Colonic mucosa (tissue), 4 donors: ENCODE data around the gene TSPAN15. TPM values are rescaled to one million over a fixed set of nuclear protein-coding genes. Genes with fewer than 3 reads are reported as not detected.

Experiments used
- DNase-seq: peaks from one replicate; pipeline ENCODE4 v3.0.0-alpha.2; 2020
- H3K27ac ChIP-seq: fragments of 200-600 bp; one replicate; pipeline ENCODE4 v1.8.0; 2021
- H3K27me3 ChIP-seq: fragments of 200-600 bp; one replicate; pipeline ENCODE4 v1.8.0; 2021
- H3K36me3 ChIP-seq: fragments of 200-600 bp; one replicate; pipeline ENCODE4 v1.8.0; 2021
- H3K4me1 ChIP-seq: fragments of 200-600 bp; one replicate; pipeline ENCODE4 v1.8.0; 2021; ENCODE audit warnings: mild to moderate bottlenecking
- H3K4me3 ChIP-seq: fragments of 200-600 bp; one replicate; pipeline ENCODE4 v1.8.0; 2021
- H3K9ac ChIP-seq, 2 donors: one replicate each; pipeline ENCODE4 v1.7.0; 2013; ENCODE audit warnings: control low read depth in 2 of 2, low read depth in 2 of 2, low read length in 2 of 2
- H3K9me3 ChIP-seq: fragments of 200-600 bp; one replicate; pipeline ENCODE4 v1.8.0; 2021
- CTCF ChIP-seq: fragments of 200-600 bp; IDR thresholded peaks from one replicate; pipeline ENCODE4 v1.8.0; 2022; ENCODE audit warnings: antibody characterized with exemption, mild to moderate bottlenecking
- intact Hi-C: fragments of 100-400 bp; cut with DNase I; formaldehyde crosslinking; loops from one replicate; pipeline ENCODE4 v1.14.1; 2022
- total RNA-seq, 2 donors: library from RNA; stranded (reverse); fragmentation: NEBNext Ultra II Directional in 1 of 2; extraction: Animal tissue kit (Norgen Biotek cat#: 25700) in 1 of 2; gene quantifications; one replicate each; pipeline ENCODE4 v1.2.1, GENCODE V29; 2021
- donor health status: healthy.
- donor health status: DM: no; HTN: no; CAD: no.
- donor health status: DM: no; HTN: no; CAD: no.

Gene TSPAN15
- total RNA-seq, 2 donors from 2014 or later, result 129 TPM

- intact Hi-C loops, result loop anchor here (10.0 kb wide), 1 partner anchor 265 kb away; no protein-coding TSS in a partner anchor
- H3K27ac ChIP-seq, result no peak overlapping the region
- H3K9ac ChIP-seq, result no peak overlapping the region
- no peaks in the 10 kb centered on the region for H3K4me1 ChIP-seq
- no peaks in the 10 kb centered on the region for H3K9me3 ChIP-seq
- no peak overlapping the region for H3K4me3 ChIP-seq
- DNase-seq, result no peak
- peaks cover 3% of the 10 kb centered on the region for H3K36me3 ChIP-seq
- no peak for TF ChIP-seq CTCF
- H3K27me3 ChIP-seq, result no peaks in the 10 kb centered on the region
Measured at GRCh38 chr10:69499726-69500689, 48.7 kb downstream of the TSPAN15 start.

- no peaks in the 10 kb centered on the region for H3K4me1 ChIP-seq
- peaks cover 3% of the 10 kb centered on the region for H3K36me3 ChIP-seq
- TF ChIP-seq CTCF, result no peak
- H3K9me3 ChIP-seq, result no peaks in the 10 kb centered on the region
- no peak for DNase-seq
- intact Hi-C loops, result loop anchor here (10.0 kb wide), 1 partner anchor 266 kb away; no protein-coding TSS in a partner anchor
- no peaks in the 10 kb centered on the region for H3K27me3 ChIP-seq
- no peak overlapping the region for H3K9ac ChIP-seq
- no peak overlapping the region for H3K27ac ChIP-seq
- no peak overlapping the region for H3K4me3 ChIP-seq
Measured at GRCh38 chr10:69500864-69501468, 49.7 kb downstream of the TSPAN15 start.

GRCh38 chr10:69501657-69502056 lies 50.4 kb downstream of the TSPAN15 start:
- no peak overlapping the region for H3K4me3 ChIP-seq
- H3K36me3 ChIP-seq, result peaks cover 3% of the 10 kb centered on the region
- no peaks in the 10 kb centered on the region for H3K27me3 ChIP-seq
- intact Hi-C loops, result loop anchor here (10.0 kb wide), 1 partner anchor 267 kb away; no protein-coding TSS in a partner anchor
- H3K4me1 ChIP-seq, result no peaks in the 10 kb centered on the region
- no peaks in the 10 kb centered on the region for H3K9me3 ChIP-seq
- no peak overlapping the region for H3K27ac ChIP-seq
- DNase-seq, result no peak
- no peak overlapping the region for H3K9ac ChIP-seq
- TF ChIP-seq CTCF, result no peak

- Histone ChIP-seq H3K36me3 (peaks cover 3% of the 10 kb centered on the region), H3K4me3 (no peak overlapping the region), H3K9ac (no peak overlapping the region), H3K27ac (no peak overlapping the region), H3K9me3 (no peaks in the 10 kb centered on the region), H3K27me3 (no peaks in the 10 kb centered on the region), H3K4me1 (peaks cover 3% of the 10 kb centered on the region)
- no peak for DNase-seq
- intact Hi-C loops, result loop anchor here (10.0 kb wide), 1 partner anchor 268 kb away; no protein-coding TSS in a partner anchor
- no peak for TF ChIP-seq CTCF
Measured at GRCh38 chr10:69502589-69502988, 51.3 kb downstream of the TSPAN15 start.

GRCh38 chr10:69503001-69503895 lies 52.0 kb downstream of the TSPAN15 start:
- H3K9ac ChIP-seq, result no peak overlapping the region
- H3K4me3 ChIP-seq, result no peak overlapping the region
- DNase-seq, result peak; percentile 14
- no peaks in the 10 kb centered on the region for H3K27me3 ChIP-seq
- no peaks in the 10 kb centered on the region for H3K9me3 ChIP-seq
- H3K27ac ChIP-seq, result no peak overlapping the region
- TF ChIP-seq CTCF, result no peak
- intact Hi-C loops, result loop anchor here (10.0 kb wide), 1 partner anchor 268 kb away; no protein-coding TSS in a partner anchor
- H3K36me3 ChIP-seq, result peaks cover 3% of the 10 kb centered on the region
- peaks cover 3% of the 10 kb centered on the region for H3K4me1 ChIP-seq
